HL-60 (cell line): Measurements from ENCODE around the gene XCL2.

Source experiments
- DNase-seq, 2 experiments: peaks; one replicate each; pipeline ENCODE4 v3.0.0-alpha.2; 2010 to 2020; ENCODE audit warnings: low read depth in 1 of 2, low spot score in 1 of 2
- H3K27ac ChIP-seq: fragments of 250-450 bp; sonication (Bioruptor Pico); replicated peaks from 2 replicates; pipeline ENCODE4 v1.5.1; 2020; ENCODE audit warnings: mild to moderate bottlenecking, moderate library complexity
- H3K27me3 ChIP-seq: fragments of 250-450 bp; sonication (Bioruptor Pico); 2 replicates; pipeline ENCODE4 v1.5.1; 2021; ENCODE audit warnings: mild to moderate bottlenecking, moderate library complexity; ENCODE audit not compliant: insufficient read depth, poor library complexity, severe bottlenecking
- H3K4me3 ChIP-seq: replicated peaks from 2 replicates; pipeline ENCODE4 v1.5.1; 2011; ENCODE audit warnings: mild to moderate bottlenecking, control low read depth, low read length; ENCODE audit not compliant: insufficient read depth
- GABPA ChIP-seq: IDR thresholded peaks from 2 replicates; pipeline ENCODE4 v1.6.1; 2012; ENCODE audit warnings: low read depth
- POLR2AphosphoS5 ChIP-seq: IDR thresholded peaks from 2 replicates; pipeline ENCODE4 v1.6.1; 2012; ENCODE audit warnings: low read depth
- SPI1 ChIP-seq: IDR thresholded peaks from 2 replicates; pipeline ENCODE4 v1.6.1; 2012; ENCODE audit warnings: low read depth, mild to moderate bottlenecking, borderline replicate concordance
- TF ChIP-seq, protein P1 (sequence below): IDR thresholded peaks from 2 replicates; pipeline ENCODE4 v1.6.1; 2012; ENCODE audit warnings: low read depth; ENCODE audit not compliant: insufficient replicate concordance
- TF ChIP-seq, protein P2 (sequence below): IDR thresholded peaks from one replicate; pipeline ENCODE4 v1.5.1; 2011; ENCODE audit warnings: low read length, control low read depth, inconsistent platforms; ENCODE audit not compliant: insufficient read depth

Gene XCL2

DNA sequence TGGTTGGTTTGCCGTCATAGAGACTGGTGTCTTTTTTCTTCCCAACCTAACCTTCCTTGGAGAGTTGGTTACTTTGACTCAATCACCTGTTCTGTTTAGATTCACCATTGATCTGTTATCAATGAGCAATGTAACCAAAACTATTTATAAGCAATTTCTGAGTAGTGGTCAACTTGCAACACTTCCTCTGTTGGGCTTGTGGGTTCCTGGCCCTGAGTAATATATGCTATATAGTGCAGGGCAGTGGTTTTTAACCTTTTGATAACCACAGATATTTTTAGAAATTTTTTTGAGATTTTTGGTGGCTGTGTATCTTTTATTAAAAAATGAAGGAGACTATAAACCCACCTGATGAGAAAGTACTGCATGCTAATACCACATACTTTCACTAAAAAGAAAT, 23.2 kb upstream of the XCL2 start:
- TF ChIP-seq, protein P1, sequence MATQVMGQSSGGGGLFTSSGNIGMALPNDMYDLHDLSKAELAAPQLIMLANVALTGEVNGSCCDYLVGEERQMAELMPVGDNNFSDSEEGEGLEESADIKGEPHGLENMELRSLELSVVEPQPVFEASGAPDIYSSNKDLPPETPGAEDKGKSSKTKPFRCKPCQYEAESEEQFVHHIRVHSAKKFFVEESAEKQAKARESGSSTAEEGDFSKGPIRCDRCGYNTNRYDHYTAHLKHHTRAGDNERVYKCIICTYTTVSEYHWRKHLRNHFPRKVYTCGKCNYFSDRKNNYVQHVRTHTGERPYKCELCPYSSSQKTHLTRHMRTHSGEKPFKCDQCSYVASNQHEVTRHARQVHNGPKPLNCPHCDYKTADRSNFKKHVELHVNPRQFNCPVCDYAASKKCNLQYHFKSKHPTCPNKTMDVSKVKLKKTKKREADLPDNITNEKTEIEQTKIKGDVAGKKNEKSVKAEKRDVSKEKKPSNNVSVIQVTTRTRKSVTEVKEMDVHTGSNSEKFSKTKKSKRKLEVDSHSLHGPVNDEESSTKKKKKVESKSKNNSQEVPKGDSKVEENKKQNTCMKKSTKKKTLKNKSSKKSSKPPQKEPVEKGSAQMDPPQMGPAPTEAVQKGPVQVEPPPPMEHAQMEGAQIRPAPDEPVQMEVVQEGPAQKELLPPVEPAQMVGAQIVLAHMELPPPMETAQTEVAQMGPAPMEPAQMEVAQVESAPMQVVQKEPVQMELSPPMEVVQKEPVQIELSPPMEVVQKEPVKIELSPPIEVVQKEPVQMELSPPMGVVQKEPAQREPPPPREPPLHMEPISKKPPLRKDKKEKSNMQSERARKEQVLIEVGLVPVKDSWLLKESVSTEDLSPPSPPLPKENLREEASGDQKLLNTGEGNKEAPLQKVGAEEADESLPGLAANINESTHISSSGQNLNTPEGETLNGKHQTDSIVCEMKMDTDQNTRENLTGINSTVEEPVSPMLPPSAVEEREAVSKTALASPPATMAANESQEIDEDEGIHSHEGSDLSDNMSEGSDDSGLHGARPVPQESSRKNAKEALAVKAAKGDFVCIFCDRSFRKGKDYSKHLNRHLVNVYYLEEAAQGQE, result no peak
- TF ChIP-seq GABPA (no peak), SPI1 (no peak)
- TF ChIP-seq, protein P2, sequence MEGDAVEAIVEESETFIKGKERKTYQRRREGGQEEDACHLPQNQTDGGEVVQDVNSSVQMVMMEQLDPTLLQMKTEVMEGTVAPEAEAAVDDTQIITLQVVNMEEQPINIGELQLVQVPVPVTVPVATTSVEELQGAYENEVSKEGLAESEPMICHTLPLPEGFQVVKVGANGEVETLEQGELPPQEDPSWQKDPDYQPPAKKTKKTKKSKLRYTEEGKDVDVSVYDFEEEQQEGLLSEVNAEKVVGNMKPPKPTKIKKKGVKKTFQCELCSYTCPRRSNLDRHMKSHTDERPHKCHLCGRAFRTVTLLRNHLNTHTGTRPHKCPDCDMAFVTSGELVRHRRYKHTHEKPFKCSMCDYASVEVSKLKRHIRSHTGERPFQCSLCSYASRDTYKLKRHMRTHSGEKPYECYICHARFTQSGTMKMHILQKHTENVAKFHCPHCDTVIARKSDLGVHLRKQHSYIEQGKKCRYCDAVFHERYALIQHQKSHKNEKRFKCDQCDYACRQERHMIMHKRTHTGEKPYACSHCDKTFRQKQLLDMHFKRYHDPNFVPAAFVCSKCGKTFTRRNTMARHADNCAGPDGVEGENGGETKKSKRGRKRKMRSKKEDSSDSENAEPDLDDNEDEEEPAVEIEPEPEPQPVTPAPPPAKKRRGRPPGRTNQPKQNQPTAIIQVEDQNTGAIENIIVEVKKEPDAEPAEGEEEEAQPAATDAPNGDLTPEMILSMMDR, result no peak
- Histone ChIP-seq H3K27me3 (no peaks in the 10 kb centered on the region), H3K4me3 (no peak overlapping the region), H3K27ac (no peak overlapping the region)
- no peak for DNase-seq

DNA sequence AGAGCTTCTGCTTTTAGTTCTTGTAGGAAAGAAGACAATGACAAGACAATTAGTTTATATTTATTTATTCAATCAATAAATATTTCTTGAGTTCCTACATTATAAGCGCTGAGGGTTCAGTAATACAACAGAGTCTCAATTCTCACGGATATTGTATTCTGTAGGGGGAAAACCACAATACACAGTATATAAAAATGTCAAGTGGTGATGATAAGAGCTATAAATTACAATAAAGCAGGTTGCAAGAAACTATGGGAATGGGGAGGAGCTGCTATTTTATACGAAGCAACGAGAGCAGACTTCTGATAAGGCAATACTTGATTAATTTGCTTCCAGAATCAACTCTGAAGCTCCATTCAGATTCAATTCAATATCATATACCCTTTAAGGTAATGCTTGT, 22.0 kb upstream of the XCL2 start:
- Histone ChIP-seq H3K27ac (no peak overlapping the region), H3K27me3 (no peaks in the 10 kb centered on the region), H3K4me3 (no peak overlapping the region)
- DNase-seq, result no peak
- TF ChIP-seq, protein P2, result no peak
- TF ChIP-seq POLR2AphosphoS5 (no peak), GABPA (no peak), SPI1 (no peak)
- TF ChIP-seq, protein P1, result no peak

DNA sequence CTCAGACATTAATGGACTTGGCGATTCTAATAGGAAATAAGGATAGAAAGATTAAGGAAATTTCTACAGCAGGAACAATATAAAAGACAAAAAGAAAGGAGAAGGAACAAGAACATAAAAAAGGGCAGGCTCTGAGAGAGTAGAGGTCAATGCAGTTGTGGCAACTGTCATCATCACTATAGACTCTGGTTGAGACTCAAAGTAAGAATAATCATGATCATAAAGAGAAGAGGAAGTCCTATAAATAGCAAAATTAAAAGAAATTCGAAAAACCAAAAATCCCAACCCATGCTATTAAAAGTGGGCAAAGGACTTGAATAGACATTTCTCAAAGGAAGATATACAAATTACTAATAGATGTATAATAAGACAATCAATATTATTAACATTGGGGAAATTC, 18.2 kb upstream of the XCL2 start:
- Histone ChIP-seq H3K27ac (no peak overlapping the region), H3K27me3 (no peaks in the 10 kb centered on the region), H3K4me3 (no peak overlapping the region)
- no peak for TF ChIP-seq GABPA
- TF ChIP-seq POLR2AphosphoS5, result no peak
- TF ChIP-seq SPI1, result no peak
- TF ChIP-seq, protein P2, result no peak
- TF ChIP-seq, protein P1, result no peak
- no peak for DNase-seq
